HG02759 (cell line): Measurements from ENCODE around the gene AMFR.
"Not testable (repeated sequence)": the region's sequence is repeated elsewhere in the genome, so short reads cannot be mapped to it uniquely, and the experiment has no call there.

Experiments used
- ATAC-seq: cut with Tn5 transposase; IDR thresholded peaks from one replicate; pipeline ENCODE4 v1.9.1; 2021; ENCODE audit warnings: mild to moderate bottlenecking, moderate library complexity; ENCODE audit not compliant: unreplicated experiment

AMFR gene

GRCh38 chr16:56396724-56397123 lies 28.6 kb downstream of the AMFR start:
- ATAC-seq = not testable (repeated sequence)

- ATAC-seq = no peak
Measured at GRCh38 chr16:56389554-56389953, 35.8 kb downstream of the AMFR start.

- no peak for ATAC-seq
Measured at GRCh38 chr16:56388209-56388608, 37.1 kb downstream of the AMFR start.

GRCh38 chr16:56387396-56387795 lies 37.9 kb downstream of the AMFR start:
- no peak for ATAC-seq

GRCh38 chr16:56384074-56384721 lies 41.1 kb downstream of the AMFR start:
- ATAC-seq = no peak

- ATAC-seq = no peak
Measured at GRCh38 chr16:56382901-56383355, 42.4 kb downstream of the AMFR start.

GRCh38 chr16:56382459-56382858 lies 42.9 kb downstream of the AMFR start:
- no peak for ATAC-seq

- ATAC-seq = not testable (repeated sequence)
Measured at GRCh38 chr16:56380778-56381485, 44.4 kb downstream of the AMFR start.

- ATAC-seq = not testable (repeated sequence)
Measured at GRCh38 chr16:56379044-56379443, 46.3 kb downstream of the AMFR start.

GRCh38 chr16:56375792-56376191 lies 49.6 kb downstream of the AMFR start:
- not testable (repeated sequence) for ATAC-seq

- ATAC-seq = no peak
Measured at GRCh38 chr16:56373003-56373402, 52.3 kb downstream of the AMFR start.

GRCh38 chr16:56372013-56372634 lies 53.2 kb downstream of the AMFR start:
- no peak for ATAC-seq

GRCh38 chr16:56371660-56371937 lies 53.7 kb downstream of the AMFR start:
- no peak for ATAC-seq

- ATAC-seq = no peak
Measured at GRCh38 chr16:56370875-56371659, 54.3 kb downstream of the AMFR start.

- ATAC-seq = no peak
Measured at GRCh38 chr16:56370185-56370874, 55.0 kb downstream of the AMFR start.

GRCh38 chr16:56369202-56369601 lies 56.1 kb downstream of the AMFR start:
- no peak for ATAC-seq

GRCh38 chr16:56368545-56368944 lies 56.8 kb downstream of the AMFR start:
- no peak for ATAC-seq

- no peak for ATAC-seq
Measured at GRCh38 chr16:56367764-56368163, 57.6 kb downstream of the AMFR start.

- ATAC-seq = no peak
Measured at GRCh38 chr16:56366945-56367344, 58.4 kb downstream of the AMFR start.

- no peak for ATAC-seq
Measured at GRCh38 chr16:56365552-56365951, 59.8 kb downstream of the AMFR start.

- ATAC-seq = no peak
Measured at GRCh38 chr16:56364865-56365264, 60.5 kb downstream of the AMFR start.
